Measurements from ENCODE around the gene DNAJB1. TPM values are rescaled to one million over a fixed set of nuclear protein-coding genes. Genes with fewer than 3 reads are reported as not detected.

DNAJB1 gene
- total and polyA plus RNA-seq, 2 of the 13 experiments (the other 11 are each of a cell fraction or from before 2014, with no cell fraction given), result 87.5 to 97.3 TPM

GRCh38 chr19:14472202-14472938 lies 45.8 kb downstream of the DNAJB1 start (continued):
- TF ChIP-seq, protein P1, sequence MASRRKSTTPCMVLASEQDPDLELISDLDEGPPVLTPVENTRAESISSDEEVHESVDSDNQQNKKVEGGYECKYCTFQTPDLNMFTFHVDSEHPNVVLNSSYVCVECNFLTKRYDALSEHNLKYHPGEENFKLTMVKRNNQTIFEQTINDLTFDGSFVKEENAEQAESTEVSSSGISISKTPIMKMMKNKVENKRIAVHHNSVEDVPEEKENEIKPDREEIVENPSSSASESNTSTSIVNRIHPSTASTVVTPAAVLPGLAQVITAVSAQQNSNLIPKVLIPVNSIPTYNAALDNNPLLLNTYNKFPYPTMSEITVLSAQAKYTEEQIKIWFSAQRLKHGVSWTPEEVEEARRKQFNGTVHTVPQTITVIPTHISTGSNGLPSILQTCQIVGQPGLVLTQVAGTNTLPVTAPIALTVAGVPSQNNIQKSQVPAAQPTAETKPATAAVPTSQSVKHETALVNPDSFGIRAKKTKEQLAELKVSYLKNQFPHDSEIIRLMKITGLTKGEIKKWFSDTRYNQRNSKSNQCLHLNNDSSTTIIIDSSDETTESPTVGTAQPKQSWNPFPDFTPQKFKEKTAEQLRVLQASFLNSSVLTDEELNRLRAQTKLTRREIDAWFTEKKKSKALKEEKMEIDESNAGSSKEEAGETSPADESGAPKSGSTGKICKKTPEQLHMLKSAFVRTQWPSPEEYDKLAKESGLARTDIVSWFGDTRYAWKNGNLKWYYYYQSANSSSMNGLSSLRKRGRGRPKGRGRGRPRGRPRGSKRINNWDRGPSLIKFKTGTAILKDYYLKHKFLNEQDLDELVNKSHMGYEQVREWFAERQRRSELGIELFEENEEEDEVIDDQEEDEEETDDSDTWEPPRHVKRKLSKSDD (CRISPR knock-in tag; IDR thresholded peaks at IDR 0.05; ENCODE audit: low read depth), result no peak
- no peak for TF ChIP-seq NBN (conservative IDR thresholded peaks at IDR 0.05)
- TF ChIP-seq AKAP8 (CRISPR knock-in tag; IDR thresholded peaks at IDR 0.05), result peak; percentile 58; the same call in 1 of the 2 replicates
- peak; percentile 93 for TF ChIP-seq ZBTB7B (CRISPR knock-in tag; IDR thresholded peaks at IDR 0.05)
- TF ChIP-seq KDM5B (CRISPR knock-in tag; IDR thresholded peaks at IDR 0.05; ENCODE audit: borderline replicate concordance), result 0 out of 2 replicates have a peak, but pooled peaks have one; percentile 36
- peak; percentile 96 for TF ChIP-seq AGO2 (optimal IDR thresholded peaks at IDR 0.05; ENCODE audit: low read depth, low read length)
- TF ChIP-seq ZNF205 (CRISPR knock-in tag; IDR thresholded peaks at IDR 0.05), result no peak
- TF ChIP-seq ZNF816 (CRISPR knock-in tag; IDR thresholded peaks at IDR 0.05; ENCODE audit: borderline replicate concordance), result no peak
- TF ChIP-seq PATZ1 (CRISPR knock-in tag; IDR thresholded peaks at IDR 0.05), result peak; percentile 38
- peak; percentile 57 for TF ChIP-seq ZNF768 (CRISPR knock-in tag; IDR thresholded peaks at IDR 0.05)
- TF ChIP-seq KLF13 (CRISPR knock-in tag; IDR thresholded peaks at IDR 0.05), result no peak
- peak; percentile 23 for TF ChIP-seq TEAD3 (CRISPR knock-in tag; optimal IDR thresholded peaks at IDR 0.05; ENCODE audit: borderline replicate concordance)
- no peak for TF ChIP-seq NKX3-1 (CRISPR knock-in tag; IDR thresholded peaks at IDR 0.05)
- peak; percentile 47 for TF ChIP-seq RBFOX2 (IDR thresholded peaks at IDR 0.05; ENCODE audit: low read depth, low read length)
- TF ChIP-seq, protein P2, sequence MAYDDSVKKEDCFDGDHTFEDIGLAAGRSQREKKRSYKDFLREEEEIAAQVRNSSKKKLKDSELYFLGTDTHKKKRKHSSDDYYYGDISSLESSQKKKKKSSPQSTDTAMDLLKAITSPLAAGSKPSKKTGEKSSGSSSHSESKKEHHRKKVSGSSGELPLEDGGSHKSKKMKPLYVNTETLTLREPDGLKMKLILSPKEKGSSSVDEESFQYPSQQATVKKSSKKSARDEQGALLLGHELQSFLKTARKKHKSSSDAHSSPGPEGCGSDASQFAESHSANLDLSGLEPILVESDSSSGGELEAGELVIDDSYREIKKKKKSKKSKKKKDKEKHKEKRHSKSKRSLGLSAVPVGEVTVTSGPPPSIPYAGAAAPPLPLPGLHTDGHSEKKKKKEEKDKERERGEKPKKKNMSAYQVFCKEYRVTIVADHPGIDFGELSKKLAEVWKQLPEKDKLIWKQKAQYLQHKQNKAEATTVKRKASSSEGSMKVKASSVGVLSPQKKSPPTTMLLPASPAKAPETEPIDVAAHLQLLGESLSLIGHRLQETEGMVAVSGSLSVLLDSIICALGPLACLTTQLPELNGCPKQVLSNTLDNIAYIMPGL (CRISPR knock-in tag; IDR thresholded peaks at IDR 0.05; ENCODE audit: borderline replicate concordance in 1 of 2, low read depth in 1 of 2), result peak in 1 of 2 experiments; percentile 47; a peak in 2 of 4 replicates
- no peak for TF ChIP-seq ZNF446 (CRISPR knock-in tag; IDR thresholded peaks at IDR 0.05)
- TF ChIP-seq AGO1 (IDR thresholded peaks at IDR 0.05; ENCODE audit: low read depth, low read length, poor library complexity, severe bottlenecking), result peak; percentile 90
- no peak for TF ChIP-seq ZNF580 (CRISPR knock-in tag; IDR thresholded peaks at IDR 0.05; ENCODE audit: borderline replicate concordance, low read depth)
- no peak for TF ChIP-seq ZMYM4 (CRISPR knock-in tag; IDR thresholded peaks at IDR 0.05)
- peak; percentile 42; the same call in 1 of the 2 replicates for TF ChIP-seq BCL3 (CRISPR knock-in tag; IDR thresholded peaks at IDR 0.05)
- no peak for TF ChIP-seq ZNF30 (CRISPR knock-in tag; IDR thresholded peaks at IDR 0.05)
- TF ChIP-seq TSC22D2 (CRISPR knock-in tag; IDR thresholded peaks at IDR 0.05; ENCODE audit: borderline replicate concordance), result 0 out of 2 replicates have a peak, but pooled peaks have one; percentile 52
